HL-60 (cell line): Measurements from ENCODE around the gene ANKRD9.

Source experiments
- POLR2AphosphoS5 ChIP-seq: IDR thresholded peaks from 2 replicates; pipeline ENCODE4 v1.6.1; 2012; ENCODE audit warnings: low read depth
- SPI1 ChIP-seq: IDR thresholded peaks from 2 replicates; pipeline ENCODE4 v1.6.1; 2012; ENCODE audit warnings: low read depth, mild to moderate bottlenecking, borderline replicate concordance
- TF ChIP-seq, protein P1 (sequence below): IDR thresholded peaks from one replicate; pipeline ENCODE4 v1.5.1; 2011; ENCODE audit warnings: low read length, control low read depth, inconsistent platforms; ENCODE audit not compliant: insufficient read depth
- TF ChIP-seq, protein P2 (sequence below): IDR thresholded peaks from 2 replicates; pipeline ENCODE4 v1.6.1; 2012; ENCODE audit warnings: low read depth; ENCODE audit not compliant: insufficient replicate concordance

DNA sequence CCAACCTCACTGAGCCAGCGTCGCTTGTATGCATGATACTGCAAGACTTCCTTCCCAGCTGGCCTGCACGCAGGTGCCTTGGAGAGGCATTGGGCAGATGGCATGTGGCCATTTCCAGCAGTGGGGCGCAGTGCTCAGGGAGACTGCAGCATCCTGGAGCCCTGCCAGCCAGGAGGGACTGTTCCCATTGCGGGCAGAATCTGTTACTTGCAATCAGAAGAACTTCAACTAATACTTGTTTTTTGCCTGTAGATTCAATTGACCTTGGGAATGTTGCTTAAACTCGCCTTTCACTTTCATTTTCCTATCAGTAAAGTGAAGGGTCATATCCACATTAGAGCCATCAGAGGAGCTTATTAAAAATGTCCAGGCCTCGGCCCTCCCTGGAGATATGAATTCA is 29.8 kb downstream of the ANKRD9 start:
- TF ChIP-seq, protein P1, sequence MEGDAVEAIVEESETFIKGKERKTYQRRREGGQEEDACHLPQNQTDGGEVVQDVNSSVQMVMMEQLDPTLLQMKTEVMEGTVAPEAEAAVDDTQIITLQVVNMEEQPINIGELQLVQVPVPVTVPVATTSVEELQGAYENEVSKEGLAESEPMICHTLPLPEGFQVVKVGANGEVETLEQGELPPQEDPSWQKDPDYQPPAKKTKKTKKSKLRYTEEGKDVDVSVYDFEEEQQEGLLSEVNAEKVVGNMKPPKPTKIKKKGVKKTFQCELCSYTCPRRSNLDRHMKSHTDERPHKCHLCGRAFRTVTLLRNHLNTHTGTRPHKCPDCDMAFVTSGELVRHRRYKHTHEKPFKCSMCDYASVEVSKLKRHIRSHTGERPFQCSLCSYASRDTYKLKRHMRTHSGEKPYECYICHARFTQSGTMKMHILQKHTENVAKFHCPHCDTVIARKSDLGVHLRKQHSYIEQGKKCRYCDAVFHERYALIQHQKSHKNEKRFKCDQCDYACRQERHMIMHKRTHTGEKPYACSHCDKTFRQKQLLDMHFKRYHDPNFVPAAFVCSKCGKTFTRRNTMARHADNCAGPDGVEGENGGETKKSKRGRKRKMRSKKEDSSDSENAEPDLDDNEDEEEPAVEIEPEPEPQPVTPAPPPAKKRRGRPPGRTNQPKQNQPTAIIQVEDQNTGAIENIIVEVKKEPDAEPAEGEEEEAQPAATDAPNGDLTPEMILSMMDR = no peak
- TF ChIP-seq, protein P2, sequence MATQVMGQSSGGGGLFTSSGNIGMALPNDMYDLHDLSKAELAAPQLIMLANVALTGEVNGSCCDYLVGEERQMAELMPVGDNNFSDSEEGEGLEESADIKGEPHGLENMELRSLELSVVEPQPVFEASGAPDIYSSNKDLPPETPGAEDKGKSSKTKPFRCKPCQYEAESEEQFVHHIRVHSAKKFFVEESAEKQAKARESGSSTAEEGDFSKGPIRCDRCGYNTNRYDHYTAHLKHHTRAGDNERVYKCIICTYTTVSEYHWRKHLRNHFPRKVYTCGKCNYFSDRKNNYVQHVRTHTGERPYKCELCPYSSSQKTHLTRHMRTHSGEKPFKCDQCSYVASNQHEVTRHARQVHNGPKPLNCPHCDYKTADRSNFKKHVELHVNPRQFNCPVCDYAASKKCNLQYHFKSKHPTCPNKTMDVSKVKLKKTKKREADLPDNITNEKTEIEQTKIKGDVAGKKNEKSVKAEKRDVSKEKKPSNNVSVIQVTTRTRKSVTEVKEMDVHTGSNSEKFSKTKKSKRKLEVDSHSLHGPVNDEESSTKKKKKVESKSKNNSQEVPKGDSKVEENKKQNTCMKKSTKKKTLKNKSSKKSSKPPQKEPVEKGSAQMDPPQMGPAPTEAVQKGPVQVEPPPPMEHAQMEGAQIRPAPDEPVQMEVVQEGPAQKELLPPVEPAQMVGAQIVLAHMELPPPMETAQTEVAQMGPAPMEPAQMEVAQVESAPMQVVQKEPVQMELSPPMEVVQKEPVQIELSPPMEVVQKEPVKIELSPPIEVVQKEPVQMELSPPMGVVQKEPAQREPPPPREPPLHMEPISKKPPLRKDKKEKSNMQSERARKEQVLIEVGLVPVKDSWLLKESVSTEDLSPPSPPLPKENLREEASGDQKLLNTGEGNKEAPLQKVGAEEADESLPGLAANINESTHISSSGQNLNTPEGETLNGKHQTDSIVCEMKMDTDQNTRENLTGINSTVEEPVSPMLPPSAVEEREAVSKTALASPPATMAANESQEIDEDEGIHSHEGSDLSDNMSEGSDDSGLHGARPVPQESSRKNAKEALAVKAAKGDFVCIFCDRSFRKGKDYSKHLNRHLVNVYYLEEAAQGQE = no peak
- TF ChIP-seq POLR2AphosphoS5 = no peak
- TF ChIP-seq SPI1 = no peak
